A549 (cell line): Measurements from ENCODE around the gene MAPK11. TPM values are rescaled to one million over a fixed set of nuclear protein-coding genes. Genes with fewer than 3 reads are reported as not detected.
A peak's percentile ranks its signal among the peaks of the same experiment; 100 is the strongest.

ENCODE experiments used
- ATAC-seq, 2 experiments: fragments of 200-7000 bp in 1 of 2; fragments of >200 bp in 1 of 2; cut with Nextera tagmentation in 1 of 2; cut with Tn5 transposase in 1 of 2; 3 replicates each; pipeline versions ENCODE4 v1.8.0 to v1.9.1; 2018 to 2020; ENCODE audit warnings: mild to moderate bottlenecking in 1 of 2, moderate library complexity in 1 of 2
- CTCF ChIA-PET: fragments of 300-600 bp; sonication (Branson Sonifier 250); formaldehyde crosslinking; extraction: SDS; loops from one replicate; lab custom pipeline; 2021; ENCODE audit warnings: antibody characterized with exemption, inconsistent platforms; lab: Yijun Ruan, JAX
- POLR2A ChIA-PET: fragments of 350-600 bp; formaldehyde crosslinking; extraction: SDS; loops from one replicate; lab custom pipeline; 2021; ENCODE audit warnings: antibody characterized with exemption, inconsistent platforms; lab: Yijun Ruan, JAX
- DNase-seq, 2 experiments: peaks; one replicate each; pipeline versions ENCODE4 v3.0.0 to v3.0.0-alpha.2; 2011 to 2016; ENCODE audit warnings: low read depth in 1 of 2, low spot score in 1 of 2
- FAIRE-seq: peaks from 2 replicates; lab custom pipeline; 2011; peaks lifted over from hg19 to GRCh38; lab: Jason Lieb, UNC
- H3K27ac ChIP-seq, 2 experiments: fragments of >200 bp; sonication (Bioruptor Twin); formaldehyde crosslinking; 3 replicates each; pipeline ENCODE4 v1.5.1; 2016 to 2017
- H3K4me1 ChIP-seq: fragments of >200 bp; sonication (Bioruptor Twin); formaldehyde crosslinking; 3 replicates; pipeline ENCODE4 v1.6.1; 2016
- H3K4me2 ChIP-seq: fragments of >200 bp; sonication (Bioruptor Twin); formaldehyde crosslinking; 3 replicates; pipeline ENCODE4 v1.6.1; 2016
- H3K4me3 ChIP-seq: fragments of >200 bp; sonication (Bioruptor Twin); formaldehyde crosslinking; 3 replicates; pipeline ENCODE4 v1.5.1; 2016
- H3K9me3 ChIP-seq: fragments of >200 bp; sonication (Bioruptor Twin); formaldehyde crosslinking; 3 replicates; pipeline ENCODE4 v1.6.1; 2016
- BCL3 ChIP-seq: fragments of >200 bp; sonication (Bioruptor Twin); formaldehyde crosslinking; IDR thresholded peaks from 3 replicates; pipeline ENCODE4 v1.6.1; 2016
- CBX2 ChIP-seq: fragments of 200-600 bp; sonication (generic); IDR thresholded peaks from 2 replicates; pipeline ENCODE4 v1.6.1; 2016; ENCODE audit warnings: low read depth, mild to moderate bottlenecking, borderline replicate concordance
- EP300 ChIP-seq, 2 experiments: fragments of >200 bp; sonication (Bioruptor Twin); formaldehyde crosslinking; IDR thresholded peaks; 2 replicates in 1 of 2; 3 replicates in 1 of 2; pipeline ENCODE4 v1.6.1; 2016 to 2017
- ESRRA ChIP-seq: fragments of 150-350 bp; IDR thresholded peaks from 2 replicates; pipeline ENCODE4 v1.6.1; 2014; ENCODE audit warnings: mild to moderate bottlenecking, low read length, borderline replicate concordance
- FOSL2 ChIP-seq, 2 experiments: fragments of 450-650 bp in 1 of 2; fragments of >200 bp in 1 of 2; sonication (Bioruptor Twin) in 1 of 2; formaldehyde crosslinking; IDR thresholded peaks; 2 replicates each; pipeline versions ENCODE4 v1.5.0 to v1.6.1; 2016 to 2020; ENCODE audit warnings: mild to moderate bottlenecking in 1 of 2, moderate library complexity in 1 of 2
- FOXS1 ChIP-seq: fragments of 250-450 bp; sonication (Bioruptor Pico); IDR thresholded peaks from 2 replicates; pipeline ENCODE4 v1.5.0; 2020; ENCODE audit warnings: mild to moderate bottlenecking, moderate library complexity
- HEYL ChIP-seq: fragments of 250-450 bp; sonication (Bioruptor Pico); IDR thresholded peaks from 2 replicates; pipeline ENCODE4 v1.8.0; 2021; ENCODE audit warnings: mild to moderate bottlenecking, moderate library complexity
- HOXA7 ChIP-seq: fragments of 250-450 bp; sonication (Bioruptor Pico); IDR thresholded peaks from 2 replicates; pipeline ENCODE4 v1.5.0; 2020; ENCODE audit warnings: mild to moderate bottlenecking, moderate library complexity
- KDM1A ChIP-seq: fragments of 200-600 bp; sonication (generic); IDR thresholded peaks from 2 replicates; pipeline ENCODE4 v1.6.1; 2016; ENCODE audit warnings: low read depth, mild to moderate bottlenecking
- MAX ChIP-seq: IDR thresholded peaks from 2 replicates; pipeline ENCODE4 v1.6.1; 2012
- NR3C1 ChIP-seq: fragments of >200 bp; sonication (Bioruptor Twin); formaldehyde crosslinking; IDR thresholded peaks from 3 replicates; pipeline ENCODE4 v1.6.1; 2017
- RAD21 ChIP-seq, 2 experiments: fragments of >200 bp in 1 of 2; sonication (Bioruptor Twin) in 1 of 2; formaldehyde crosslinking in 1 of 2; IDR thresholded peaks in 1 of 2; conservative IDR thresholded peaks in 1 of 2; 2 replicates in 1 of 2; 3 replicates in 1 of 2; pipeline ENCODE4 v1.6.1; 2012 to 2018; ENCODE audit warnings: inconsistent platforms in 1 of 2
- RCOR1 ChIP-seq: fragments of 150-350 bp; IDR thresholded peaks from 2 replicates; pipeline ENCODE4 v1.6.1; 2014; ENCODE audit warnings: antibody characterized with exemption, low read length, low read depth
- REST ChIP-seq: fragments of 200-600 bp; sonication (generic); IDR thresholded peaks from 2 replicates; pipeline ENCODE4 v1.6.1; 2016; ENCODE audit warnings: antibody characterized with exemption, mild to moderate bottlenecking, moderate library complexity
- RFX5 ChIP-seq: fragments of 450-650 bp; IDR thresholded peaks from 2 replicates; pipeline ENCODE4 v1.7.1; 2014; ENCODE audit warnings: antibody characterized with exemption, mild to moderate bottlenecking, moderate library complexity
- RNF2 ChIP-seq: fragments of 200-600 bp; sonication (generic); IDR thresholded peaks from 2 replicates; pipeline ENCODE4 v1.6.1; 2016; ENCODE audit warnings: low read depth, mild to moderate bottlenecking, antibody characterized with exemption, moderate library complexity, borderline replicate concordance
- SMC3 ChIP-seq: fragments of >200 bp; sonication (Bioruptor Twin); formaldehyde crosslinking; IDR thresholded peaks from 3 replicates; pipeline ENCODE4 v1.6.1; 2018; ENCODE audit warnings: inconsistent platforms
- TP53 ChIP-seq: fragments of 250-450 bp; sonication (Bioruptor Pico); IDR thresholded peaks from 2 replicates; pipeline ENCODE4 v1.5.0; 2021; ENCODE audit warnings: mild to moderate bottlenecking, moderate library complexity
- USF2 ChIP-seq: fragments of 450-650 bp; IDR thresholded peaks from 2 replicates; pipeline ENCODE4 v1.6.1; 2014; ENCODE audit warnings: antibody characterized with exemption
- WGBS: methylation state at CpG from one replicate; pipeline ENCODE4 v1.1.6; 2017; ENCODE audit errors: missing lambda C conversion rate; 5-methylcytosine and 5-hydroxymethylcytosine counted together
- polyA plus RNA-seq, 4 experiments: library from polyadenylated mRNA; depleted of rRNA in 3 of 4; stranded (reverse); fragments of >200 nt; fragmentation: RNase III in 1 of 4; extraction: RNeasy Plus Mini Kit Qiagen cat#74134 plus additional on column Dnase treatment in 1 of 4; gene quantifications; 2 replicates in 3 of 4; 3 replicates in 1 of 4; pipeline ENCODE4 v1.2.3, GENCODE V29; 2011 to 2017
- TF ChIP-seq, protein P1 (sequence below): IDR thresholded peaks from 2 replicates; pipeline ENCODE4 v1.6.1; 2012; ENCODE audit warnings: low read depth, borderline replicate concordance

MAPK11 gene
- polyA plus RNA-seq, 2 of the 4 experiments (the other 2 are of a cell fraction), result 1.6 to 5.5 TPM

DNA sequence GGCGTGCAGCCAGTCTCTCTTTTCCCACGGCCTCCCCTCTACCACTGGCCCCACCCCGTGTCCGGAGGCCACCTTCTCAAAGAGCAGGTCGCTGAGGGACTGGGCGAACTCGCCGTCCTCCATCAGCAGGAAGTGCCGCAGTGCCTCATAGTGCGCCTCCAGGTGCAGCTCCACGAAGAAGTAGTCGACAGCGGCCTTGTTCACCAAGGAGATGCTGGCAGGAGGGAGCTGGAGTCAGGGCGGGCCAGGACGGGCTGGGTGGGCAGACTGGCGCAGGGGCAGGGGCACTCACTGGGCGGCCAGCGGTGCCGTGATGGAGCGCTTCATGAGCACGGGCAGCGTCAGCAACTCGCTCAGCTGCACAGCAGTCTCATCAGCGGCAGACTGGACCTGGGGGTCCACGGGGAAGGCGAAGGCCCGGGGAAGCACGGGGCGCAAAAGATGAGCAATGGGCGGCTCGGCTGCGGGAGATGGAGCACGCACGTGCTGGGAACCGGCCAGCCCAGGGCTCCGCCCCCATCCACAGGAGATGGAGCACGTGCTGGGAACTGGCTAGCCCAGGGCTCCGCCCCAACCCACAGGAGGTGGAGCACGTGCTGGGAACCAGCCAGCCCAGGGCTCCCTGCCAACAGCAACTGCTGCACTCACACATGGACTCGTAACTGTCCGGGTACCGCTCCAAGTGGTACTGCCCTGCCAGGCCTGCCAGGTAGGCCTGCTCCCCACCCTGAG lies 51.0 kb downstream of the MAPK11 start:
- no peaks in the 10 kb centered on the region for H3K9me3 ChIP-seq
- no peak for TF ChIP-seq KDM1A
- no peak for TF ChIP-seq HOXA7 (CRISPR knock-in tag)
- no peak for TF ChIP-seq CBX2
- TF ChIP-seq, protein P1, sequence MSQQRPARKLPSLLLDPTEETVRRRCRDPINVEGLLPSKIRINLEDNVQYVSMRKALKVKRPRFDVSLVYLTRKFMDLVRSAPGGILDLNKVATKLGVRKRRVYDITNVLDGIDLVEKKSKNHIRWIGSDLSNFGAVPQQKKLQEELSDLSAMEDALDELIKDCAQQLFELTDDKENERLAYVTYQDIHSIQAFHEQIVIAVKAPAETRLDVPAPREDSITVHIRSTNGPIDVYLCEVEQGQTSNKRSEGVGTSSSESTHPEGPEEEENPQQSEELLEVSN, result no peak
- TF ChIP-seq ESRRA, result no peak
- no peak for TF ChIP-seq FOSL2 (IDR thresholded peaks at IDR 0.05)
- TF ChIP-seq FOSL2 (CRISPR knock-in tag; IDR thresholded peaks at IDR 0.05), result no peak
- TF ChIP-seq REST, result no peak
- no peak for TF ChIP-seq SMC3
- no peak for TF ChIP-seq MAX
- TF ChIP-seq RFX5, result no peak
- TF ChIP-seq FOXS1 (CRISPR knock-in tag), result no peak
- TF ChIP-seq NR3C1, result no peak
- no peak for TF ChIP-seq BCL3
- TF ChIP-seq USF2, result no peak
- TF ChIP-seq HEYL (CRISPR knock-in tag), result no peak
- TF ChIP-seq RNF2, result no peak
- no peak for TF ChIP-seq RAD21 (conservative IDR thresholded peaks at IDR 0.05 in 1 of 2, IDR thresholded peaks at IDR 0.05 in 1 of 2)
- no peak for TF ChIP-seq RCOR1
- no peak for TF ChIP-seq TP53 (CRISPR knock-in tag)
- TF ChIP-seq EP300 (IDR thresholded peaks at IDR 0.05), result no peak
- FAIRE-seq (no peak), DNase-seq (peak in 1 of 2 experiments; percentile 42), ATAC-seq (peak in 1 of 2 experiments; percentile 53; a peak in 4 of 6 replicates)
- no peak overlapping the region for H3K4me3 ChIP-seq
- no peak overlapping the region for H3K27ac ChIP-seq
- no peaks in the 10 kb centered on the region for H3K4me1 ChIP-seq
- POLR2A ChIA-PET, result no interaction called here
- H3K4me2 ChIP-seq, result no peak overlapping the region
- CTCF ChIA-PET, result interaction anchor here (0.9 to 1.1 kb wide), 3 partner anchors 70 to 289 kb away, joined by 3 to 4 read pairs (median 3); no protein-coding TSS in a partner anchor
- WGBS, result 89% methylated on average over 28 of the region's 42 CpGs
